Hepatocyte (in vitro differentiated cells): ENCODE data around the gene GINS1. TPM values are rescaled to one million over a fixed set of nuclear protein-coding genes. Genes with fewer than 3 reads are reported as not detected.

Source experiments
- DNase-seq: peaks from one replicate; pipeline ENCODE4 v3.0.0-alpha.2; 2016; ENCODE audit warnings: low spot score
- H2AFZ ChIP-seq: fragments of 200-600 bp; sonication (generic); 2 replicates; pipeline ENCODE4 v1.6.0; 2016; ENCODE audit warnings: antibody characterized with exemption, mild to moderate bottlenecking
- H3K27ac ChIP-seq: fragments of 200-600 bp; sonication (generic); 2 replicates; pipeline ENCODE4 v1.5.1; 2016; ENCODE audit warnings: mild to moderate bottlenecking
- H3K27me3 ChIP-seq: fragments of 200-600 bp; sonication (generic); 2 replicates; pipeline ENCODE4 v1.6.1; 2016
- H3K36me3 ChIP-seq: fragments of 200-600 bp; sonication (generic); replicated peaks from 2 replicates; pipeline ENCODE4 v1.5.1; 2016; ENCODE audit warnings: low read depth; ENCODE audit not compliant: insufficient read depth
- H3K4me1 ChIP-seq: fragments of 200-600 bp; sonication (generic); 2 replicates; pipeline ENCODE4 v1.5.1; 2016; ENCODE audit warnings: mild to moderate bottlenecking, moderate library complexity; ENCODE audit not compliant: insufficient read depth
- H3K4me2 ChIP-seq: fragments of 200-600 bp; sonication (generic); 2 replicates; pipeline ENCODE4 v1.6.0; 2016
- H3K4me3 ChIP-seq: fragments of 200-600 bp; sonication (generic); 2 replicates; pipeline ENCODE4 v1.5.1; 2016; ENCODE audit warnings: mild to moderate bottlenecking
- H3K79me2 ChIP-seq: fragments of 200-600 bp; sonication (generic); 2 replicates; pipeline ENCODE4 v1.6.0; 2017; ENCODE audit warnings: mild to moderate bottlenecking
- H3K9me2 ChIP-seq: fragments of 200-600 bp; sonication (generic); replicated peaks from 2 replicates; pipeline ENCODE4 v1.6.0; 2017; ENCODE audit warnings: mild to moderate bottlenecking; ENCODE audit not compliant: insufficient read depth
- H3K9me3 ChIP-seq: fragments of 200-600 bp; sonication (generic); 2 replicates; pipeline ENCODE4 v1.5.1; 2016; ENCODE audit warnings: low read depth, mild to moderate bottlenecking
- H4K20me1 ChIP-seq: fragments of 200-600 bp; sonication (generic); 2 replicates; pipeline ENCODE4 v1.6.0; 2016; ENCODE audit warnings: mild to moderate bottlenecking; ENCODE audit not compliant: insufficient read depth, poor library complexity, severe bottlenecking
- CTCF ChIP-seq: fragments of 200-600 bp; sonication (generic); IDR thresholded peaks from 2 replicates; pipeline ENCODE4 v1.5.1; 2016; ENCODE audit warnings: antibody characterized with exemption, mild to moderate bottlenecking; ENCODE audit not compliant: poor library complexity
- EZH2 ChIP-seq: fragments of 200-600 bp; sonication (generic); IDR thresholded peaks from 2 replicates; pipeline ENCODE4 v1.6.1; 2016; ENCODE audit warnings: antibody characterized with exemption, mild to moderate bottlenecking, borderline replicate concordance
- EZH2phosphoT487 ChIP-seq: fragments of 200-600 bp; sonication (generic); IDR thresholded peaks from one replicate; pipeline ENCODE4 v1.6.1; 2018; ENCODE audit warnings: antibody characterized with exemption, mild to moderate bottlenecking, low read depth, moderate library complexity; ENCODE audit not compliant: unreplicated experiment, severe bottlenecking
- WGBS: methylation state at CpG from one replicate; pipeline ENCODE4 v1.1.6; 2016; ENCODE audit warnings: low lambda C conversion rate; ENCODE audit errors: missing lambda C conversion rate; 5-methylcytosine and 5-hydroxymethylcytosine counted together
- polyA plus RNA-seq: library from polyadenylated mRNA; unstranded; fragments of >200 nt; fragmentation: Nextera tagmentation; extraction: Ambion mirVana; gene quantifications from 2 replicates; pipeline ENCODE4 v1.2.1, GENCODE V29; 2016
- total RNA-seq: library from RNA; depleted of rRNA; stranded (reverse); fragments of >200 nt; gene quantifications from 2 replicates; pipeline ENCODE4 v1.2.3, GENCODE V29; 2014

GINS1 gene
- total and polyA plus RNA-seq, 2 experiments from 2014 or later, result 6.5 to 7.6 TPM

GRCh38 chr20:25368976-25369375, 38.5 kb upstream of the GINS1 start:
- Histone ChIP-seq H2AFZ (no peak overlapping the region), H4K20me1 (no peaks in the 10 kb centered on the region), H3K4me2 (no peak overlapping the region), H3K9me3 (no peaks in the 10 kb centered on the region), H3K27ac (no peak overlapping the region), H3K79me2 (peaks cover 97% of the 10 kb centered on the region), H3K36me3 (no peaks in the 10 kb centered on the region), H3K4me3 (no peak overlapping the region), H3K9me2 (no peaks in the 10 kb centered on the region), H3K4me1 (no peaks in the 10 kb centered on the region), H3K27me3 (no peaks in the 10 kb centered on the region)
- 98% methylated on average over 5 of the region's 5 CpGs for WGBS
- no peak for TF ChIP-seq CTCF
- TF ChIP-seq EZH2phosphoT487, result no peak
- TF ChIP-seq EZH2, result no peak
- no peak for DNase-seq

GRCh38 chr20:25369529-25369928, 37.9 kb upstream of the GINS1 start:
- Histone ChIP-seq H3K9me3 (no peaks in the 10 kb centered on the region), H4K20me1 (no peaks in the 10 kb centered on the region), H3K79me2 (peaks cover 96% of the 10 kb centered on the region), H3K27me3 (no peaks in the 10 kb centered on the region), H3K4me3 (no peak overlapping the region), H2AFZ (no peak overlapping the region), H3K4me1 (no peaks in the 10 kb centered on the region), H3K9me2 (no peaks in the 10 kb centered on the region), H3K27ac (no peak overlapping the region), H3K36me3 (no peaks in the 10 kb centered on the region), H3K4me2 (no peak overlapping the region)
- TF ChIP-seq EZH2 (no peak), CTCF (no peak), EZH2phosphoT487 (no peak)
- WGBS, result 95% methylated on average over 8 of the region's 8 CpGs
- no peak for DNase-seq

GRCh38 chr20:25369971-25370370, 37.5 kb upstream of the GINS1 start:
- Histone ChIP-seq H3K79me2 (peaks cover 96% of the 10 kb centered on the region), H3K9me3 (no peaks in the 10 kb centered on the region), H3K36me3 (no peaks in the 10 kb centered on the region), H3K9me2 (no peaks in the 10 kb centered on the region), H2AFZ (no peak overlapping the region), H3K4me2 (no peak overlapping the region), H3K4me3 (no peak overlapping the region), H4K20me1 (no peaks in the 10 kb centered on the region), H3K27me3 (no peaks in the 10 kb centered on the region), H3K4me1 (no peaks in the 10 kb centered on the region), H3K27ac (no peak overlapping the region)
- WGBS, result 98% methylated on average over 2 of the region's 2 CpGs
- no peak for DNase-seq
- no peak for TF ChIP-seq CTCF
- TF ChIP-seq EZH2, result no peak
- no peak for TF ChIP-seq EZH2phosphoT487
